BJ (cell line): ENCODE results near the gene PDPR. TPM values are rescaled to one million over a fixed set of nuclear protein-coding genes. Genes with fewer than 3 reads are reported as not detected.
"Not testable (repeated sequence)": the region's sequence is repeated elsewhere in the genome, so short reads cannot be mapped to it uniquely, and the experiment has no call there.

Source experiments
- CTCF ChIA-PET: fragments of 350-600 bp; formaldehyde crosslinking; extraction: SDS; loops from one replicate; lab custom pipeline; 2021; ENCODE audit warnings: antibody characterized with exemption, inconsistent platforms; lab: Yijun Ruan, JAX
- POLR2A ChIA-PET: fragments of 300-600 bp; sonication (Branson Sonifier 250); formaldehyde crosslinking; extraction: SDS; loops from one replicate; lab custom pipeline; 2021; ENCODE audit warnings: antibody characterized with exemption; lab: Charles Lee
- DNase-seq: peaks from one replicate; pipeline ENCODE4 v3.0.0-alpha.2; 2011; ENCODE audit warnings: low read depth
- H3K27me3 ChIP-seq: 2 replicates; pipeline ENCODE4 v1.6.0; 2011; ENCODE audit warnings: low read length; ENCODE audit not compliant: control insufficient read depth, insufficient read depth
- H3K36me3 ChIP-seq: 2 replicates; pipeline ENCODE4 v1.5.1; 2011; ENCODE audit warnings: low read length; ENCODE audit not compliant: control insufficient read depth, insufficient read depth
- H3K4me3 ChIP-seq: 2 replicates; pipeline ENCODE4 v1.5.1; 2011; ENCODE audit warnings: low read depth, mild to moderate bottlenecking, control low read depth, low read length
- polyA plus RNA-seq: library from polyadenylated mRNA; depleted of rRNA; stranded (reverse); fragments of >200 nt; gene quantifications from 2 replicates; pipeline ENCODE4 v1.2.3, GENCODE V29; 2011
- TF ChIP-seq, protein P1 (sequence below): IDR thresholded peaks from 2 replicates; pipeline ENCODE4 v1.5.1; 2011; ENCODE audit warnings: low read depth, mild to moderate bottlenecking, control low read depth, inconsistent platforms, low read length, moderate library complexity; ENCODE audit not compliant: insufficient read depth

Gene PDPR
- polyA plus RNA-seq, 1 experiment = 32.0 TPM

DNA sequence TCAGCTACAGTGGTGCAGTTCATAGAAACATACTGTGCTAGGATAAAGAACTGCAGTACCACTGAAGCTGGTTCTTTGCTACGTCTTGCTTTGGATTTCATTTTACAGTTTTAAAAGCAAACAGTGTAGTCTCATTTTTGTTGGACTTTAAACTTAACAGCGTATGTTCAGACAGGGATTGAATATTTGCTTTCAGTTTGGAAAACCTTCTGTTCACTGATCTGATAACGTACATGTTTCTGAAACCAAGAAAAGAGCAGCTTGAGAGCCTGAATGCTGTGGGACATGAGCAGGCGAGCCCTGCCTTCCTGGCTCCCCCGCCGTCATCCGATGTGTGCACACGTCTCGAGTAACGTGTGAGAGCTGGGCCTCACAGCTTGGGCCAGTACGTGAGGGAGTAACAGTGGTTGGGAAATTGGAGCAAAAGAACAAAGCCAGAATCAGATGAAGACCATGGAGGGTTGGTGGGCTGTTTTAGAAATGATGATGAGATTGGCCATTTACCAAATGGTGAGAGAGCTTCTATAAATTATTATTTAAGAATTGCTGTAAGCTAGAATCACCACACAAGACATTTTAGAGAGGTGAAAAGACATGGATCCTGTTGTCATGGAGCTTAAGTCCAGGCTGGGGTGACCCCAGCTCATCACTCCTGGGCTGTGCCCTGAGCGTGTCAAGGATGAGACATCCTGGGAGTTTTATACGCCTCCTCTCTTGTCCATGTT lies 38.6 kb downstream of the PDPR start:
- POLR2A ChIA-PET = no interaction called here
- TF ChIP-seq, protein P1, sequence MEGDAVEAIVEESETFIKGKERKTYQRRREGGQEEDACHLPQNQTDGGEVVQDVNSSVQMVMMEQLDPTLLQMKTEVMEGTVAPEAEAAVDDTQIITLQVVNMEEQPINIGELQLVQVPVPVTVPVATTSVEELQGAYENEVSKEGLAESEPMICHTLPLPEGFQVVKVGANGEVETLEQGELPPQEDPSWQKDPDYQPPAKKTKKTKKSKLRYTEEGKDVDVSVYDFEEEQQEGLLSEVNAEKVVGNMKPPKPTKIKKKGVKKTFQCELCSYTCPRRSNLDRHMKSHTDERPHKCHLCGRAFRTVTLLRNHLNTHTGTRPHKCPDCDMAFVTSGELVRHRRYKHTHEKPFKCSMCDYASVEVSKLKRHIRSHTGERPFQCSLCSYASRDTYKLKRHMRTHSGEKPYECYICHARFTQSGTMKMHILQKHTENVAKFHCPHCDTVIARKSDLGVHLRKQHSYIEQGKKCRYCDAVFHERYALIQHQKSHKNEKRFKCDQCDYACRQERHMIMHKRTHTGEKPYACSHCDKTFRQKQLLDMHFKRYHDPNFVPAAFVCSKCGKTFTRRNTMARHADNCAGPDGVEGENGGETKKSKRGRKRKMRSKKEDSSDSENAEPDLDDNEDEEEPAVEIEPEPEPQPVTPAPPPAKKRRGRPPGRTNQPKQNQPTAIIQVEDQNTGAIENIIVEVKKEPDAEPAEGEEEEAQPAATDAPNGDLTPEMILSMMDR = no peak
- no peak for DNase-seq
- Histone ChIP-seq H3K4me3 (no peak overlapping the region), H3K27me3 (no peaks in the 10 kb centered on the region), H3K36me3 (peaks cover 30% of the 10 kb centered on the region)
- CTCF ChIA-PET = interaction anchor here (0.8 to 1.4 kb wide), 4 partner anchors 9 to 61 kb away, joined by 3 to 5 read pairs (median 4); no protein-coding TSS in a partner anchor

DNA sequence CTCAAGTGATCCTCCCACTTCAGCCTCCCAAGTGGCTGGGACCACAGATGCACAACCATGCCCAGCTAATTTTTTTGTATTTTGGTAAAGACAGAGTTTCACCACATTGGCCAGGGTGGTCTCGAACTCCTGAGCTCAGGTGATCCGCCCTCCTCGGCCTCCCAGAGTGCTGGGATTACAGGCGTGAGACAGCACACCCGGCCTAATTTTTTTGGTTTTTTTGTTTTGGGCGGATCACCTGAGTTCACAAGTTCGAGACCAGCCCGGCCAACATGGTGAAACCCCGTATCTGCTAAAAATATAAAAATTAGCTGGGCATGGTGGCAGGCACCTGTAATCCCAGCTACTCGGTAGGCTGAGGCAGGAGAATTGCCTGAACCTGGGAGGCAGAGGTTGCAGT lies 40.6 kb downstream of the PDPR start:
- POLR2A ChIA-PET, DNase-seq, H3K27me3 ChIP-seq, H3K4me3 ChIP-seq: not testable (repeated sequence)
- peaks cover 41% of the 10 kb centered on the region for H3K36me3 ChIP-seq
- CTCF ChIA-PET = interaction anchor here (0.8 to 2.1 kb wide), 2 partner anchors 10 to 419 kb away, joined by 3 to 11 read pairs; no protein-coding TSS in a partner anchor

DNA sequence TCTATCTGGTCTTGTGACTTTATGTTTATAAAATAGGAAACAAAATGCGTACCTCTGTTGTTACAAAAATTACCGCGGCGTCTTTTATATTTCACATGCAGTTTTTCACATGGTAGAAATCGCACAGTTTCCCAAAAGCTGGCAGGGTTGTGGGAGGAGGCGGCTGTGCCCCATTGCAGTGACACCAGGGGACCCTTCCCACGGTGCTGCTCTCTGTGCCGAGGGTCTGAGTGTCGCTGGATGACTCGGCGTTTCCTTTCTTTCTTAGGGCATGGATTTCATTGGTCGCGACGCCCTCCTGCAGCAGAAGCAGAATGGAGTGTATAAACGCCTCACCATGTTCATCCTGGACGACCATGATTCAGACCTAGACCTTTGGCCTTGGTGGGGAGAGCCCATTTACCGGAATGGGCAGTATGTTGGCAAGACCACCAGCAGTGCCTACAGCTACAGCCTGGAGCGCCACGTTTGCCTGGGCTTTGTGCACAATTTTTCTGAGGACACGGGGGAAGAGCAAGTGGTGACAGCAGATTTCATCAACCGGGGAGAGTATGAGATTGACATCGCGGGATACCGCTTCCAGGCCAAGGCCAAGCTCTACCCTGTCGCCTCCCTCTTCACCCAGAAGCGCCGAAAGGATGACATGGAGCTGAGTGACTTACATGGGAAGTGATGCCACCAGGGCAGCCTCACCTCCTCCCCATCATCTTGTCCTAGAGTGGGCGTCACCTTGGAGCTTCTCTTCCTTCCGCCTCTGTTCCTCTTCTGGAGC lies 42.3 kb downstream of the PDPR start:
- Histone ChIP-seq H3K36me3 (peaks cover 48% of the 10 kb centered on the region), H3K4me3 (no peak overlapping the region), H3K27me3 (no peaks in the 10 kb centered on the region)
- DNase-seq = no peak
- CTCF ChIA-PET = interaction anchor here (1.0 to 1.1 kb wide), 2 partner anchors 8 to 96 kb away, joined by 4 to 5 read pairs; no protein-coding TSS in a partner anchor
- TF ChIP-seq, protein P1 = no peak
- POLR2A ChIA-PET = no interaction called here

DNA sequence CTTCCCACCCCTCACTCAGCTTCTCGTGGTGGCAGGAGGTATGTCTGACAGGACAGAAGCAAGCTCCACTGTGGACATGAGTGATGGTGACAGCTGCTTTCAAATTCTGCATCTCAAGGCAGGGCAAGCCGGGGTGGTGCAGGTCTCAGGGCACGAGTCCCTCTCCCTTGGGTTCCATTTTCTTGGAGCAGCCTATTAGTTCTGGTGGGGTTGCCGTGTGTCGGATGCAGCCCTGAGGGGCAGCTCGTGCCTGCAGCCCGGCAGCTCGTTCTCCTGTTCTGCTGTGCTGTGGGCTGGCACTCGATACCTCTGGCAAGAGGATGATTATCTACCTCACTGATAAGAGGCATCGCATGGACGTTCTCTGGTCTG lies 43.0 kb downstream of the PDPR start:
- DNase-seq = no peak
- ChIA-PET POLR2A (no interaction called here), CTCF (interaction anchor here (1.1 kb wide), 1 partner anchor 8 kb away, joined by 5 read pairs; no protein-coding TSS in a partner anchor)
- Histone ChIP-seq H3K4me3 (no peak overlapping the region), H3K36me3 (peaks cover 43% of the 10 kb centered on the region), H3K27me3 (no peaks in the 10 kb centered on the region)
- TF ChIP-seq, protein P1 = no peak

DNA sequence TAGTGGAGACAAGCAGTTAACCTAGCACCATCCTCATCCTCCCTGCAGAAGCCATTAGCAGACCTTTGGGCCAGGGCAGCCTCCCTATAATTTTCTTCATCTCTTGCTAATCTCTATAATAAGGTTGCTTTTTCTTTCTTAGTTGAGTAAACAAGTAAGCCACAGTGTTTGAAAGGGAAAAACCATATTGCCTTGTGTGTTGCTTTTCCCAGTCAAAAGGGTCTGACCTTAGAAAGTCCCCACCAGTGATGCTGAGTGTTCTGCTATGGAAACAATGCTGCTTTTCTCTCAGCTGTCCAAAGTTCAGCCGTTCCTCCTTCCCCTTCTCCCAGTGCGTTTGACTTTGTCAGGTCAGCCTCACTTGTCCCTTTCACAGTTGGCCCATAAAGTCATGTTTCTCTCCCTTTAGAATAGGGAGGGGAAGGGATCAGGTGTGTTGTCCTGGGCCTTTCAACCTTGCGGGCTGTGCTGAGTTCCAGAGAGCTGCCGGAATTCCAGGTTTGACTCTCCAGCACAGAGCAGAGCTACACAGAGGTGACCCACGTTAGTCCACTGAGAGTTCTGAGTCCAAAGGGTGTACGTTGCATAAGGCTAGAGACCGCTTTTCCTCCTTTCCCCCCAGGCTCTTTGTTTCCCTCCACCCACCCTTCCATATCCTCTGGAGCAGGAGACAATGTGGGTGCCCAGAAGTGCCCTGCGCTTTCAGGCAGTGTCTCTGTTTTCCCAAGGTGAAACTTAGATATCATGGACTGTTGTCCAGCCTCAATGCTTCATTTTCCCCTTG lies 43.5 kb downstream of the PDPR start:
- Histone ChIP-seq H3K36me3 (peaks cover 39% of the 10 kb centered on the region), H3K4me3 (no peak overlapping the region), H3K27me3 (no peaks in the 10 kb centered on the region)
- CTCF ChIA-PET = interaction anchor here (0.5 kb wide), 1 partner anchor 32 kb away, joined by 3 read pairs; no protein-coding TSS in a partner anchor
- TF ChIP-seq, protein P1 = no peak
- POLR2A ChIA-PET = no interaction called here
- no peak for DNase-seq
